ENCODE data around the gene CTNNA1. TPM values are rescaled to one million over a fixed set of nuclear protein-coding genes. Genes with fewer than 3 reads are reported as not detected.

CTNNA1 gene
- total and polyA plus RNA-seq, 2 donors from 2014 or later, result 177 to 463 TPM

GRCh38 chr5:138949988-138950387 lies 196.8 kb downstream of the CTNNA1 start:
- no peaks in the 10 kb centered on the region for H3K27me3 ChIP-seq (ENCODE audit: control insufficient read depth, insufficient read depth, low read length)
- no peak for FAIRE-seq
- H3K36me3 ChIP-seq (ENCODE audit: control insufficient read depth in 2 of 3, insufficient read depth in 3 of 3, low read length in 3 of 3), result peaks cover 0 to 4% (median 0%) of the 10 kb centered on the region in 3 donors
- no peaks in the 10 kb centered on the region for H3K9me3 ChIP-seq (ENCODE audit: control insufficient read depth in 2 of 3, insufficient read depth in 1 of 3, low read length in 3 of 3)
- H3K9ac ChIP-seq (ENCODE audit: low read length in 3 of 3), result no peak overlapping the region
- TF ChIP-seq CTCF (IDR thresholded peaks at IDR 0.05; ENCODE audit: borderline replicate concordance, extremely low read depth, insufficient read depth), result no peak
- intact Hi-C loops (cut with DNase I), result no loop called here
- DNase-seq, result peak in 2 of 5 donors; percentile 32 to 53
- no peak overlapping the region for H3K4me3 ChIP-seq (ENCODE audit: low read length in 3 of 3)
- no peak overlapping the region for H3K27ac ChIP-seq (ENCODE audit: low read depth in 2 of 2, low read length in 2 of 2)
- H3K4me1 ChIP-seq (ENCODE audit: control insufficient read depth in 2 of 3, insufficient read depth in 2 of 3, low read depth in 1 of 3, low read length in 3 of 3), result peaks cover 8 to 46% (median 44%) of the 10 kb centered on the region in 3 donors

- intact Hi-C loops (cut with DNase I), result no loop called here
- peaks cover 0 to 4% (median 0%) of the 10 kb centered on the region in 3 donors for H3K36me3 ChIP-seq (ENCODE audit: control insufficient read depth in 2 of 3, insufficient read depth in 3 of 3, low read length in 3 of 3)
- DNase-seq (peak in 2 of 5 donors; percentile 43 to 62), FAIRE-seq (no peak)
- TF ChIP-seq CTCF (IDR thresholded peaks at IDR 0.05; ENCODE audit: borderline replicate concordance, extremely low read depth, insufficient read depth), result no peak
- no peaks in the 10 kb centered on the region for H3K27me3 ChIP-seq (ENCODE audit: control insufficient read depth, insufficient read depth, low read length)
- H3K27ac ChIP-seq (ENCODE audit: low read depth in 2 of 2, low read length in 2 of 2), result no peak overlapping the region
- peaks cover 8 to 50% (median 49%) of the 10 kb centered on the region in 3 donors for H3K4me1 ChIP-seq (ENCODE audit: control insufficient read depth in 2 of 3, insufficient read depth in 2 of 3, low read depth in 1 of 3, low read length in 3 of 3)
- H3K4me3 ChIP-seq (ENCODE audit: low read length in 3 of 3), result no peak overlapping the region
- H3K9me3 ChIP-seq (ENCODE audit: control insufficient read depth in 2 of 3, insufficient read depth in 1 of 3, low read length in 3 of 3), result no peaks in the 10 kb centered on the region
- H3K9ac ChIP-seq (ENCODE audit: low read length in 3 of 3), result no peak overlapping the region
Observed at GRCh38 chr5:138950421-138951031, 197.3 kb downstream of the CTNNA1 start.

GRCh38 chr5:138951091-138951985 lies 198.1 kb downstream of the CTNNA1 start:
- no peaks in the 10 kb centered on the region for H3K27me3 ChIP-seq (ENCODE audit: control insufficient read depth, insufficient read depth, low read length)
- no peak overlapping the region for H3K4me3 ChIP-seq (ENCODE audit: low read length in 3 of 3)
- DNase-seq (peak in 2 of 5 donors; percentile 47 to 57), FAIRE-seq (no peak)
- peaks cover 0 to 4% (median 0%) of the 10 kb centered on the region in 3 donors for H3K36me3 ChIP-seq (ENCODE audit: control insufficient read depth in 2 of 3, insufficient read depth in 3 of 3, low read length in 3 of 3)
- H3K9ac ChIP-seq (ENCODE audit: low read length in 3 of 3), result no peak overlapping the region
- intact Hi-C loops (cut with DNase I), result no loop called here
- H3K4me1 ChIP-seq (ENCODE audit: control insufficient read depth in 2 of 3, insufficient read depth in 2 of 3, low read depth in 1 of 3, low read length in 3 of 3), result peaks cover 8 to 56% (median 55%) of the 10 kb centered on the region in 3 donors
- no peak for TF ChIP-seq CTCF (IDR thresholded peaks at IDR 0.05; ENCODE audit: borderline replicate concordance, extremely low read depth, insufficient read depth)
- no peak overlapping the region for H3K27ac ChIP-seq (ENCODE audit: low read depth in 2 of 2, low read length in 2 of 2)
- no peaks in the 10 kb centered on the region for H3K9me3 ChIP-seq (ENCODE audit: control insufficient read depth in 2 of 3, insufficient read depth in 1 of 3, low read length in 3 of 3)

Data from kidney (tissue), 14 donors.